SK-N-MC (cell line): ENCODE measurements around the gene PLEKHA6.

ENCODE experiments used
- EZH2 ChIP-seq: fragments of 200-600 bp; sonication (generic); IDR thresholded peaks from one replicate; pipeline ENCODE4 v1.6.1; 2017; ENCODE audit warnings: antibody characterized with exemption
- FOXP2 ChIP-seq: optimal IDR thresholded peaks from 2 replicates; pipeline ENCODE3; 2011; ENCODE audit warnings: mild to moderate bottlenecking, moderate library complexity; ENCODE audit not compliant: insufficient read depth; ENCODE audit errors: extremely low read length, control extremely low read depth
- POLR2AphosphoS5 ChIP-seq: IDR thresholded peaks from 2 replicates; pipeline ENCODE4 v1.6.1; 2012; ENCODE audit warnings: mild to moderate bottlenecking, low read depth, low read length, borderline replicate concordance

DNA sequence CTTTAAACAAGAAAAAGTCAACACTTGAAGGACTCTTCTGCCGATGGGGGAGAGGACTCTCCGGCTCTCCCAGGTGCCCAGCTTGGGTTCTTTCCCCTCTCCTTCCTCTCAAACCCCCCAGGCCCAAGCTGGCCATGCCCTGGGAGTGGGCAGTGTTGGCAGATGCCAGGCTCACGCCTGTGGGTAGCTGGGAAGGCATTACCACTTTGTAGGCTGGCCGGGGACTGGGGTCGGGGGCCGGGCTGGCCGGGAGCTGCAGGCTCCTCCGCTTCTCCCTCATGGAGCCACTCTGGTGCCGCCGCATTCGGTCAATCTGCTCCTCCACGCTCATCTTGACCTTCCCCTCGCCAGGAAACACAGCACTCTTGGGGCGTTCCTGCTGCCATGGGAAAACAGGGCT, 129.5 kb downstream of the PLEKHA6 start:
- TF ChIP-seq FOXP2 (no peak), EZH2 (no peak), POLR2AphosphoS5 (no peak)
